MG63 (cell line): Measurements from ENCODE around the gene MRTFB. TPM values are rescaled to one million over a fixed set of nuclear protein-coding genes. Genes with fewer than 3 reads are reported as not detected.
"Not testable (repeated sequence)": the region's sequence is repeated elsewhere in the genome, so short reads cannot be mapped to it uniquely, and the experiment has no call there.

ENCODE experiments used
- DNase-seq: peaks from one replicate; pipeline ENCODE4 v3.0.0-alpha.2; 2020
- H3K27me3 ChIP-seq: fragments of 250-450 bp; sonication (Bioruptor Pico); 2 replicates; pipeline ENCODE4 v1.5.1; 2020; ENCODE audit warnings: mild to moderate bottlenecking, moderate library complexity
- H3K36me3 ChIP-seq: fragments of 250-450 bp; sonication (Bioruptor Pico); 2 replicates; pipeline ENCODE4 v1.5.1; 2020; ENCODE audit warnings: mild to moderate bottlenecking, moderate library complexity
- H3K4me3 ChIP-seq: fragments of 250-450 bp; sonication (Bioruptor Pico); 2 replicates; pipeline ENCODE4 v1.5.1; 2020; ENCODE audit warnings: mild to moderate bottlenecking, moderate library complexity
- H3K9me3 ChIP-seq: fragments of 250-450 bp; sonication (Bioruptor Pico); 2 replicates; pipeline ENCODE4 v1.5.1; 2020; ENCODE audit warnings: mild to moderate bottlenecking, moderate library complexity
- total RNA-seq: library from RNA; depleted of rRNA; stranded (reverse); fragments of >200 nt; shearing (Covaris generic); gene quantifications from 2 replicates; pipeline ENCODE4 v1.2.3, GENCODE V29; 2014; ENCODE audit warnings: low replicate concordance; rRNA removed

Gene MRTFB
- 1.3 TPM in 2 replicates for total RNA-seq

- DNase-seq, result peak; percentile 80
- Histone ChIP-seq H3K4me3 (peak within 1 kb of the TSS; percentile 88), H3K9me3 (no peaks in the 10 kb centered on the region), H3K27me3 (no peaks in the 10 kb centered on the region), H3K36me3 (no peaks in the 10 kb centered on the region; the same call in 1 of the 2 replicates)
These were observed at the start of gene MRTFB for GRCh38 chr16:14070877-14071575. MRTFB (plus strand) TSS chr16:14071319; CDS start chr16:14140607, 69,288 bp downstream.

- H3K4me3 ChIP-seq, H3K27me3 ChIP-seq, DNase-seq, H3K9me3 ChIP-seq, H3K36me3 ChIP-seq: not testable (repeated sequence)
These were observed 47.6 kb upstream of the MRTFB start for GRCh38 chr16:14023526-14023925.

GRCh38 chr16:14024283-14024682, 46.8 kb upstream of the MRTFB start:
- DNase-seq, result no peak
- H3K27me3 ChIP-seq, result no peaks in the 10 kb centered on the region
- H3K36me3 ChIP-seq, result no peaks in the 10 kb centered on the region
- H3K4me3 ChIP-seq, result no peak overlapping the region
- no peaks in the 10 kb centered on the region for H3K9me3 ChIP-seq

- Histone ChIP-seq H3K9me3 (no peaks in the 10 kb centered on the region), H3K27me3 (no peaks in the 10 kb centered on the region), H3K36me3 (no peaks in the 10 kb centered on the region), H3K4me3 (no peak overlapping the region)
- no peak for DNase-seq
These were observed 44.4 kb upstream of the MRTFB start for GRCh38 chr16:14026572-14027285.

GRCh38 chr16:14028202-14028601, 42.9 kb upstream of the MRTFB start:
- Histone ChIP-seq H3K36me3 (no peaks in the 10 kb centered on the region), H3K4me3 (no peak overlapping the region), H3K27me3 (no peaks in the 10 kb centered on the region), H3K9me3 (no peaks in the 10 kb centered on the region)
- no peak for DNase-seq

GRCh38 chr16:14029658-14030057, 41.5 kb upstream of the MRTFB start:
- Histone ChIP-seq H3K27me3 (no peaks in the 10 kb centered on the region), H3K9me3 (no peaks in the 10 kb centered on the region), H3K4me3 (no peak overlapping the region), H3K36me3 (no peaks in the 10 kb centered on the region)
- no peak for DNase-seq

GRCh38 chr16:14035092-14035491, 36.0 kb upstream of the MRTFB start:
- no peak overlapping the region for H3K4me3 ChIP-seq
- H3K9me3 ChIP-seq, result peaks cover 3% of the 10 kb centered on the region; the same call in 1 of the 2 replicates
- H3K27me3 ChIP-seq, result no peaks in the 10 kb centered on the region
- no peak for DNase-seq
- H3K36me3 ChIP-seq, result no peaks in the 10 kb centered on the region

GRCh38 chr16:14036889-14037288, 34.2 kb upstream of the MRTFB start:
- Histone ChIP-seq H3K27me3 (no peaks in the 10 kb centered on the region), H3K36me3 (no peaks in the 10 kb centered on the region), H3K9me3 (peaks cover 3% of the 10 kb centered on the region; the same call in 1 of the 2 replicates), H3K4me3 (no peak overlapping the region)
- DNase-seq, result no peak

GRCh38 chr16:14037960-14038359, 33.2 kb upstream of the MRTFB start:
- no peak overlapping the region for H3K4me3 ChIP-seq
- no peak for DNase-seq
- H3K36me3 ChIP-seq, result no peaks in the 10 kb centered on the region
- no peaks in the 10 kb centered on the region for H3K27me3 ChIP-seq
- H3K9me3 ChIP-seq, result peaks cover 3% of the 10 kb centered on the region; the same call in 1 of the 2 replicates

GRCh38 chr16:14041164-14041563, 30.0 kb upstream of the MRTFB start:
- Histone ChIP-seq H3K27me3 (no peaks in the 10 kb centered on the region), H3K9me3 (peaks cover 3% of the 10 kb centered on the region; the same call in 1 of the 2 replicates), H3K4me3 (no peak overlapping the region), H3K36me3 (no peaks in the 10 kb centered on the region)
- DNase-seq, result no peak

- DNase-seq, result no peak
- Histone ChIP-seq H3K4me3 (no peak overlapping the region), H3K27me3 (no peaks in the 10 kb centered on the region), H3K9me3 (peaks cover 3% of the 10 kb centered on the region; the same call in 1 of the 2 replicates), H3K36me3 (no peaks in the 10 kb centered on the region)
These were observed 28.4 kb upstream of the MRTFB start for GRCh38 chr16:14042706-14043105.

GRCh38 chr16:14043278-14043677, 27.8 kb upstream of the MRTFB start:
- H3K27me3 ChIP-seq, result no peaks in the 10 kb centered on the region
- H3K36me3 ChIP-seq, result no peaks in the 10 kb centered on the region
- H3K4me3 ChIP-seq, result no peak overlapping the region
- peaks cover 3% of the 10 kb centered on the region; the same call in 1 of the 2 replicates for H3K9me3 ChIP-seq
- DNase-seq, result no peak

GRCh38 chr16:14043793-14044192, 27.3 kb upstream of the MRTFB start:
- Histone ChIP-seq H3K36me3 (no peaks in the 10 kb centered on the region), H3K27me3 (no peaks in the 10 kb centered on the region)
- DNase-seq, result no peak

GRCh38 chr16:14047121-14047859, 23.8 kb upstream of the MRTFB start:
- H3K27me3 ChIP-seq, H3K4me3 ChIP-seq, DNase-seq, H3K36me3 ChIP-seq, H3K9me3 ChIP-seq: not testable (repeated sequence)

More at GRCh38 chr16:14043793-14044192, 27.3 kb upstream of the MRTFB start:
- Histone ChIP-seq H3K4me3 (no peak overlapping the region), H3K9me3 (peaks cover 3% of the 10 kb centered on the region; the same call in 1 of the 2 replicates)

GRCh38 chr16:14050291-14051027, 20.7 kb upstream of the MRTFB start:
- no peak for DNase-seq
- H3K27me3 ChIP-seq, result 0 out of 2 replicates have a peak, but pooled peaks cover 2% of the 10 kb centered on the region
- no peaks in the 10 kb centered on the region for H3K36me3 ChIP-seq
- no peaks in the 10 kb centered on the region for H3K9me3 ChIP-seq
- H3K4me3 ChIP-seq, result no peak overlapping the region

GRCh38 chr16:14051103-14051729, 19.9 kb upstream of the MRTFB start:
- H3K9me3 ChIP-seq, result no peaks in the 10 kb centered on the region; the same call in 1 of the 2 replicates
- H3K27me3 ChIP-seq, result 0 out of 2 replicates have a peak, but pooled peaks cover 2% of the 10 kb centered on the region
- no peak overlapping the region for H3K4me3 ChIP-seq
- DNase-seq, result no peak
- no peaks in the 10 kb centered on the region for H3K36me3 ChIP-seq
